ENCODE data around the gene RUSF1. TPM values are rescaled to one million over a fixed set of nuclear protein-coding genes. Genes with fewer than 3 reads are reported as not detected.
A peak's percentile ranks its signal among the peaks of the same experiment; 100 is the strongest.

RUSF1 gene
- total RNA-seq, 2 donors from 2014 or later = 45.4 to 50.8 TPM

DNA sequence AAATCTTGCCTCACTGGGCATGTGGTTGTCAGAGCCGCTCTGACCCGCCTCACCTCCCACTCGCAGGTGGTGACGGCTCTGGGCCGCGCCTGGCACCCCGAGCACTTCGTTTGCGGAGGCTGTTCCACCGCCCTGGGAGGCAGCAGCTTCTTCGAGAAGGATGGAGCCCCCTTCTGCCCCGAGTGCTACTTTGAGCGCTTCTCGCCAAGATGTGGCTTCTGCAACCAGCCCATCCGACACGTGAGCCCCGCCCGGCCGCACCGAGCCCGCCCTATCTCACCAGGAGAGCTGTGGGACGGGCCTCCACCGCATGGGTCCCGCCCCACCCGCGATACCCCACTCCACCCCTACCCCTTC lies 32.3 kb downstream of the RUSF1 start:
- no peaks in the 10 kb centered on the region for H3K27me3 ChIP-seq (ENCODE audit: control insufficient read depth, insufficient read depth, low read length, poor library complexity, severe bottlenecking)
- peak; percentile 66 for DNase-seq
- WGBS, 2 experiments (ENCODE audit: insufficient coverage in 1 of 2, insufficient read length in 1 of 2) = 85 to 97% methylated on average over 11 to 26 of the region's 26 CpGs

DNA sequence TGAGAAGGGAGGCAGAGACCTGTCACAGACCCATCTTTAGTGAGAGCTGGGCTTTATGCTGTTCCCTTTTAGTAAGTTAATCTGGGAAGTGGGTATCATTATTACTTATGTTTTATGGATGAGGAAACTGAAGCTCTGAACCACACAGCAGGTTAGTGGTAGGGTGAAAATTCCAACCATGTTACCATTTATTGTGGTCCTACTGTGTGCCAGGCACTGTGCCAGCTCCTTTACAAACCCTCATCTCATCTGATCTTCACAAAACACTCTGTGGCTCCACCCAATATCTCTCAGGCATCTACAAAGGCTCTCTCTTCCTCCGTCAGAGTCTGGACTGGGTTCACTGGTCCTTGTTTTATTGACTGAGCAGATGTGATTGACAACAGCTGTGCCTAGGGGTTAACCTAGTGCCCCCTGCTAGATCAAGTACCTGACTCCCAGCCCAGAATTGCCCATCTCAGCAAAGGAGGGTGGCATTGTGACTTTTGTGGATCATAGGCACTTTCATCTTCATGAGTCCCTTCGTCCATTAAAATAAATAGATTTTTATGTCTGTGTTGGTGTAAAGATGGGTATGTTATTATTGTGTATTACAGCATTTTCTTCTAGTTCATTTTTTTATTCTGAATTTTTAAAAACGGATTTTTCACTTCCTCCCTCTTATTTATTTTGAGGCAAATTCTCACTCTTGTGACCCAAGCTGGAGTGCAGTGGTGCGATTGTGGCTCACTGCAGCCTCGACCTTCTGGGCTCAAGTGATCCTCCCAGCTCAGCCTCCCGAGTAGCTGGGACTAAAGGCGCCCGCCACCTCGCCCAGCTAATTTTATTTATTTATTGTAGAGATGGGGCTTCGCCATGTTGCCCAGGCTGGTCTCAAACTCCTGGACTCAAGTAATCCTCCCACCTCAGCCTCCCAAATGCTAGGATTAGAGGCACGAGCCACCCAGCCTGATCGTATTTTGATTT lies 33.1 kb downstream of the RUSF1 start:
- Mint-ChIP-seq H3K27ac (no peak overlapping the region), H3K4me3 (no peak overlapping the region), H3K36me3 (ENCODE audit: low read depth) (peaks cover 9% of the 10 kb centered on the region), H3K9me3 (no peaks in the 10 kb centered on the region), H3K27me3 (ENCODE audit: insufficient read depth) (peaks cover 82% of the 10 kb centered on the region), H3K4me1 (peaks cover 17% of the 10 kb centered on the region)
- DNase-seq = no peak
- no peak for TF ChIP-seq CTCF (conservative IDR thresholded peaks at IDR 0.05)
- no peaks in the 10 kb centered on the region for H3K9me3 ChIP-seq (ENCODE audit: control insufficient read depth, low read length)
- 94 to 95% methylated on average over 10 to 11 of the region's 12 CpGs for WGBS, 2 experiments (ENCODE audit: insufficient coverage in 1 of 2, insufficient read length in 1 of 2)
- no peaks in the 10 kb centered on the region for H3K27me3 ChIP-seq (ENCODE audit: control insufficient read depth, insufficient read depth, low read length, poor library complexity, severe bottlenecking)
- no peaks in the 10 kb centered on the region for H3K4me1 ChIP-seq (ENCODE audit: control insufficient read depth, insufficient read depth, low read length)
- no peak overlapping the region for H3K27ac ChIP-seq (ENCODE audit: low read depth, low read length)
- no peak overlapping the region for H3K4me3 ChIP-seq (ENCODE audit: low read length)
- H3K9ac ChIP-seq (ENCODE audit: extremely low read depth, low read length, poor library complexity, severe bottlenecking) = no peak overlapping the region
- peaks cover 27% of the 10 kb centered on the region for H3K36me3 ChIP-seq (ENCODE audit: control insufficient read depth, insufficient read depth, low read length)

More for the DNA sequence above, 32.3 kb downstream of the RUSF1 start:
- Histone ChIP-seq H3K27ac (ENCODE audit: low read depth, low read length) (no peak overlapping the region), H3K9ac (ENCODE audit: extremely low read depth, low read length, poor library complexity, severe bottlenecking) (no peak overlapping the region), H3K4me1 (ENCODE audit: control insufficient read depth, insufficient read depth, low read length) (no peaks in the 10 kb centered on the region), H3K36me3 (ENCODE audit: control insufficient read depth, insufficient read depth, low read length) (peaks cover 27% of the 10 kb centered on the region), H3K9me3 (ENCODE audit: control insufficient read depth, low read length) (no peaks in the 10 kb centered on the region), H3K4me3 (ENCODE audit: low read length) (no peak overlapping the region)
- H3K27me3 Mint-ChIP-seq (ENCODE audit: insufficient read depth) = peaks cover 86% of the 10 kb centered on the region
- H3K4me3 Mint-ChIP-seq = peak overlapping the region; percentile 54
- H3K36me3 Mint-ChIP-seq (ENCODE audit: low read depth) = peaks cover 9% of the 10 kb centered on the region
- no peak for TF ChIP-seq CTCF (conservative IDR thresholded peaks at IDR 0.05)
- no peaks in the 10 kb centered on the region for H3K9me3 Mint-ChIP-seq
- no peak overlapping the region for H3K27ac Mint-ChIP-seq
- peaks cover 17% of the 10 kb centered on the region for H3K4me1 Mint-ChIP-seq

DNA sequence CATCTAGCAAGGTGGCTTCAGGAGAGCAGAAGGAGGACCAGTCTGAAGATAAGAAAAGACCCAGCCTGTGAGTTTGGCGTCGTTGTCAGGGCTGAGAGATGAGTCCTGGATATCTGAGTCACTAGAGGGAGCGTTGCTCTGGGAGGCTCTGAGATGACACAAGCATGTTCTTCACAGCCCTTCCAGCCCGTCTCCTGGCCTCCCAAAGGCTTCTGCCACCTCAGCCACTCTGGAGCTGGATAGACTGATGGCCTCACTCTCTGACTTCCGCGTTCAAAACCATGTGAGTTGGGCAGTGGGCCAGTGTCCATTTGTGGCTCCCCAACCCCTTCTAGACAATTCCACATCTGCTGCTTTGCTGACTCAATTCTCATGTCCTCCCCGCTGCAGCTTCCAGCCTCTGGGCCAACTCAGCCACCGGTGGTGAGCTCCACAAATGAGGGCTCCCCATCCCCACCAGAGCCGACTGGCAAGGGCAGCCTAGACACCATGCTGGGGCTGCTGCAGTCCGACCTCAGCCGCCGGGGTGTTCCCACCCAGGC lies 33.9 kb downstream of the RUSF1 start:
- no peaks in the 10 kb centered on the region for H3K27me3 ChIP-seq (ENCODE audit: control insufficient read depth, insufficient read depth, low read length, poor library complexity, severe bottlenecking)
- H3K9ac ChIP-seq (ENCODE audit: extremely low read depth, low read length, poor library complexity, severe bottlenecking) = no peak overlapping the region
- no peak for DNase-seq
- peaks cover 27% of the 10 kb centered on the region for H3K36me3 ChIP-seq (ENCODE audit: control insufficient read depth, insufficient read depth, low read length)
- no peak overlapping the region for H3K27ac Mint-ChIP-seq
- H3K27me3 Mint-ChIP-seq (ENCODE audit: insufficient read depth) = peaks cover 74% of the 10 kb centered on the region
- peaks cover 9% of the 10 kb centered on the region for H3K36me3 Mint-ChIP-seq (ENCODE audit: low read depth)
- H3K4me1 ChIP-seq (ENCODE audit: control insufficient read depth, insufficient read depth, low read length) = no peaks in the 10 kb centered on the region
- H3K27ac ChIP-seq (ENCODE audit: low read depth, low read length) = no peak overlapping the region
- no peak for TF ChIP-seq CTCF (conservative IDR thresholded peaks at IDR 0.05)
- H3K9me3 Mint-ChIP-seq = no peaks in the 10 kb centered on the region
- H3K4me1 Mint-ChIP-seq = peaks cover 17% of the 10 kb centered on the region
- WGBS, 2 experiments (ENCODE audit: insufficient coverage in 1 of 2, insufficient read length in 1 of 2) = 92 to 94% methylated on average over 11 to 12 of the region's 12 CpGs
- no peak overlapping the region for H3K4me3 Mint-ChIP-seq
- no peaks in the 10 kb centered on the region for H3K9me3 ChIP-seq (ENCODE audit: control insufficient read depth, low read length)
- no peak overlapping the region for H3K4me3 ChIP-seq (ENCODE audit: low read length)

Measured in endodermal cell (in vitro differentiated cells).